ENCODE measurements around the gene MYBPC3. TPM values are rescaled to one million over a fixed set of nuclear protein-coding genes. Genes with fewer than 3 reads are reported as not detected.

MYBPC3 gene
- total RNA-seq, 4 donors from 2014 or later = 0.21 to 0.57 TPM; not detected in 2

DNA sequence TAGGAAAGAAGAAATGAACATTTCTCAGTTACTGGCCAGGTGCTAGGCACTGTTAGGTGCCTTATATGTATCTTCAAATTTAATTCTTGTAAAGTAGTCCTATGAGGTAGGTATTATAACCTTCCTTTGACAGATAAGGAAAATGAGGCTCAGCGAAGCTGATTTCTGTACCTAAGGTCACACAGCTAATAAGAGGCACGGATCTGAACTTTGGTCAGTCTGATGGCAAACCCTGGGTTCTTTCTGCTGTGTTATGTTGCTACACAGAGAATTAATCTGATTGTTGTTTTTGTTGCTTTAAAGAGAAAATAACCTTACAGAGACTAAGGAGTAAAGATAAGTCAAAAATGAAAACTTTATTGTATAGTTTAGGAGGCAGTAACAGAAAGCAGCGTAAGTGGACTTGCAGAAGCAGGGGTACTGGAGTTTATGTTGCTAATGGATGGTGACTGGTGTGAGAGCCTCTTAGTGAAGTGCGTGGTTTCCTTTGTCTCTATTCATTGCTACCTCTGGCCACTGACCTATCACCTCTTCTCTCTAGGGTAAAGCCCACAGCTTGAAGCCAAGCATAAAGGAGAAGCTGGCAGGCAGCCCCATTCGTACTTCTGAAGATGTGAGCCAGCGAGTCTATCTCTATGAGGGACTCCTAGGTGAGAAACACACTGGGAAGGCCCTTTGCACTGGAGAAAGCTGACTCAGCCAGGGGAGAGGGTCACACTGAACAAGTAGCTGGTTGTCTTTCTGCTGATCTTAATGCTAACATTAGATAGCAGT, 44.3 kb downstream of the MYBPC3 start:
- 89% methylated on average over 6 of the region's 6 CpGs for WGBS
- Histone ChIP-seq H3K4me3 (no peak overlapping the region), H3K9me3 (no peaks in the 10 kb centered on the region), H3K27me3 (no peaks in the 10 kb centered on the region), H3K27ac (no peak overlapping the region), H3K4me1 (peaks cover 7% of the 10 kb centered on the region), H3K36me3 (peaks cover 100% of the 10 kb centered on the region)
- TF ChIP-seq, protein P1, sequence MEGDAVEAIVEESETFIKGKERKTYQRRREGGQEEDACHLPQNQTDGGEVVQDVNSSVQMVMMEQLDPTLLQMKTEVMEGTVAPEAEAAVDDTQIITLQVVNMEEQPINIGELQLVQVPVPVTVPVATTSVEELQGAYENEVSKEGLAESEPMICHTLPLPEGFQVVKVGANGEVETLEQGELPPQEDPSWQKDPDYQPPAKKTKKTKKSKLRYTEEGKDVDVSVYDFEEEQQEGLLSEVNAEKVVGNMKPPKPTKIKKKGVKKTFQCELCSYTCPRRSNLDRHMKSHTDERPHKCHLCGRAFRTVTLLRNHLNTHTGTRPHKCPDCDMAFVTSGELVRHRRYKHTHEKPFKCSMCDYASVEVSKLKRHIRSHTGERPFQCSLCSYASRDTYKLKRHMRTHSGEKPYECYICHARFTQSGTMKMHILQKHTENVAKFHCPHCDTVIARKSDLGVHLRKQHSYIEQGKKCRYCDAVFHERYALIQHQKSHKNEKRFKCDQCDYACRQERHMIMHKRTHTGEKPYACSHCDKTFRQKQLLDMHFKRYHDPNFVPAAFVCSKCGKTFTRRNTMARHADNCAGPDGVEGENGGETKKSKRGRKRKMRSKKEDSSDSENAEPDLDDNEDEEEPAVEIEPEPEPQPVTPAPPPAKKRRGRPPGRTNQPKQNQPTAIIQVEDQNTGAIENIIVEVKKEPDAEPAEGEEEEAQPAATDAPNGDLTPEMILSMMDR (IDR thresholded peaks at IDR 0.05) = no peak
- no peak for TF ChIP-seq EP300 (IDR thresholded peaks at IDR 0.05)
- no peak for TF ChIP-seq POLR2AphosphoS5 (IDR thresholded peaks at IDR 0.05)
- no peak for TF ChIP-seq POLR2A (IDR thresholded peaks at IDR 0.05)
- DNase-seq (ENCODE audit: low spot score in 2 of 2) = no peak

DNA sequence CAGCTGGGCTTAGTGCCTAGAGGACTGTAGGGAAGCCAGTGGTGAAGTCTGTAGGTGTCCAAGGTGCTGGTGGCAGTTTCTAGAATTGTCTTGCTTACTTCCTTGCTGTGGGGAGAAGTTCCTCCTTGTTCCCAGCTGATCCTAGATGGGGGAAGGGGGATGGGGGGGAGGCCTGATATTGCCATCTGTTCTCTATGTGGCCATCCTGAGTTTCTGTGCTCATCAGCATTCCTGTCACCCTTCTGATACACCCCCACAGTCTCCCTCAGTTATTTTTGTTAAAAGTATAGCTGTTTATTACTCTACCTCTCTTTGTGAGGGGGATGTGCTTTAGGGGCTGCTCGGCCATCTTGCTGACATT, 46.0 kb downstream of the MYBPC3 start:
- H3K27me3 ChIP-seq = no peaks in the 10 kb centered on the region
- no peak overlapping the region for H3K4me3 ChIP-seq
- no peak for TF ChIP-seq POLR2A (IDR thresholded peaks at IDR 0.05)
- no peak for TF ChIP-seq EP300 (IDR thresholded peaks at IDR 0.05)
- TF ChIP-seq, protein P1 (IDR thresholded peaks at IDR 0.05) = no peak
- TF ChIP-seq POLR2AphosphoS5 (IDR thresholded peaks at IDR 0.05) = no peak
- 48% methylated on average over 1 of the region's 1 CpG for WGBS
- no peak for DNase-seq (ENCODE audit: low spot score in 2 of 2)
- peaks cover 100% of the 10 kb centered on the region for H3K36me3 ChIP-seq
- peaks cover 7% of the 10 kb centered on the region for H3K4me1 ChIP-seq
- H3K27ac ChIP-seq = no peak overlapping the region
- H3K9me3 ChIP-seq = no peaks in the 10 kb centered on the region

DNA sequence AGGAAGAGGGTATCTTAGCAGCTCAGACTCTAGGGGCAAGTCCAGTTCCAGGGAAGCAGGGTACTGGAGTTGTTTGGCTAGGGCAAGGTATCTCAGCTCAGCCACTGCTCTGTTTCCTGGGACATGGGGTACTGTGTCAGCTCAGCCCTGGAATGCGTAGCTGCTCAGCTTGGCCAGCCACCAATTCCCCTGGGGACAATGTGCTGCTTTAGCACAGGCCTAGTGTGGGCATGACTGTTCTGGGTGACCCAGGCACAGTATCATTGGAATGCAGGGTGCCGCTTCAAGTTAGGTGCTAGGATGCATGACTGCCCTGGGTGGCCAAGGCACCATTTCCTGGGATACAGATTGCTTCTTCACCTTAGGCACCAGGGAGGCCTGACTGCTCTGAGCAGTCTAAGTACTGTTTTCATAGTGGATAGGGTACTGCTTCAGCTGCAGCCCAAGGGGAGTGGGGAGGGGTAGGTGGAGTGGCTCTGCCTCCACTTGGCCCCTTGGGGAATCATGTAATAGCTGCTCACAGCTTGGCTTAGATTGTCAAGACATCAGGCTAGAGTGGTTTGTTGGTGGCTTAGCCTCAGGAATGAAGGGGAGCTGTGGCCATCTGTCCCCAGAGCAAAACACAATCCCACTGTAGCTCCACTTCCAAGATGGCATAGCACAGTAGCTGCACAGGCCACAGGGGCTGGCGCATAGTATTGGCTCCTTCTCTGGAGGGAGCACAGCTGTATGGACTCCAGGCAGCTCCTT, 46.6 kb downstream of the MYBPC3 start:
- peaks cover 99% of the 10 kb centered on the region for H3K36me3 ChIP-seq
- 63% methylated on average over 1 of the region's 3 CpGs for whole genome bisulfite sequencing
- H3K27ac ChIP-seq = no peak overlapping the region
- TF ChIP-seq EP300 (IDR thresholded peaks at IDR 0.05) (no peak), POLR2AphosphoS5 (IDR thresholded peaks at IDR 0.05) (no peak), POLR2A (IDR thresholded peaks at IDR 0.05) (no peak)
- TF ChIP-seq, protein P1 (IDR thresholded peaks at IDR 0.05) = no peak
- DNase-seq (ENCODE audit: low spot score in 2 of 2) = no peak
- H3K4me3 ChIP-seq = no peak overlapping the region
- no peaks in the 10 kb centered on the region for H3K27me3 ChIP-seq
- H3K4me1 ChIP-seq = peaks cover 7% of the 10 kb centered on the region
- H3K9me3 ChIP-seq = no peaks in the 10 kb centered on the region

DNA sequence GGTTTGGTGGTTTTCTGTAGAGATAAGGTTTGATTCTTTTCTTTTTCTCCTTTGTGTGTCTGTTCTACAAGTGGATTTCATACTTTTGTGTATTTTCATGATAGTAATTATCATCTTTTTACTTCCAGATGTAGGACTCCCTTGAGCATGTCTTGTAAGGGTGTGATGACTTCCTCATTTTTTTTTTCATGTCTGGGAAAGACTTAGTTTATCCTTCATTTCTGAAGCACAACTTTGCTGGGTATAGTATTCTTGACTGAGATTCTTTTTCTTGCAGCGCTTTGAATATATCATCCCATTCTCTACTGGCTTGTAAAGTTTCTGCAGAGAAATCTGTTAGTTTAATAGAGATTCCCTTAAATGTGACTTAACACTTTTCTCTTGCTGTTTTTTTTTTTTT, 49.6 kb downstream of the MYBPC3 start:
- Histone ChIP-seq H3K4me1 (peaks cover 7% of the 10 kb centered on the region), H3K4me3 (no peak overlapping the region), H3K27ac (no peak overlapping the region), H3K9me3 (no peaks in the 10 kb centered on the region), H3K27me3 (no peaks in the 10 kb centered on the region), H3K36me3 (peaks cover 97% of the 10 kb centered on the region)
- TF ChIP-seq, protein P1 (IDR thresholded peaks at IDR 0.05) = no peak
- TF ChIP-seq EP300 (IDR thresholded peaks at IDR 0.05) = no peak
- no peak for TF ChIP-seq POLR2A (IDR thresholded peaks at IDR 0.05)
- no peak for TF ChIP-seq POLR2AphosphoS5 (IDR thresholded peaks at IDR 0.05)
- no peak for DNase-seq (ENCODE audit: low spot score in 2 of 2)
- 94% methylated on average over 1 of the region's 1 CpG for WGBS

DNA sequence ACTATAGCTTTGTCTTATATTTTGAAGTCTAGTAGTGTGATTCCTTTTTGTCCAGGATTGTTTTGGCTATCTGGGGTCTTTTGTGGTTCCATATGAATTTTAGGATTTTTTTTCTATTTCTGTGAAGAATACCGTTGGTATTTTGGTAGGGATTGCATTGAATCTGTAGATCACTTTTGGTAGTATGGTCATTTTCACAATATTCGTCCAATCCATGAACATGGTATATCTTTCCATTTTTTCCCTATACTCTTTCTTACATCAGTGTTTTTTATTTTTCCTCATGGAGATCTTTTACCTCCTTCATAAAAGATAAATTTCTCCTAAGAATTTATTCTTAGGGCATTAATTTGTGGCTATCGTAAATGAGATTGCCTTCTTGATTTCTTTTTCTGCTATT, 53.4 kb downstream of the MYBPC3 start:
- TF ChIP-seq POLR2AphosphoS5 (IDR thresholded peaks at IDR 0.05) (no peak), POLR2A (IDR thresholded peaks at IDR 0.05) (no peak), EP300 (IDR thresholded peaks at IDR 0.05) (no peak)
- TF ChIP-seq, protein P1 (IDR thresholded peaks at IDR 0.05) = no peak
- DNase-seq (ENCODE audit: low spot score in 2 of 2) = no peak
- H3K36me3 ChIP-seq = peaks cover 96% of the 10 kb centered on the region
- no peak overlapping the region for H3K27ac ChIP-seq
- H3K4me3 ChIP-seq = no peak overlapping the region
- H3K4me1 ChIP-seq = no peaks in the 10 kb centered on the region
- 98% methylated on average over 3 of the region's 3 CpGs for WGBS
- no peaks in the 10 kb centered on the region for H3K9me3 ChIP-seq
- no peaks in the 10 kb centered on the region for H3K27me3 ChIP-seq
